Measurements from ENCODE around the gene ADRB2.
"Not testable (repeated sequence)": the region's sequence is repeated elsewhere in the genome, so short reads cannot be mapped to it uniquely, and the experiment has no call there.

Gene ADRB2

GRCh38 chr5:148855249-148856008 lies 29.0 kb downstream of the ADRB2 start:
- no peak for DNase-seq (ENCODE audit: low read depth in 3 of 3)

DNA sequence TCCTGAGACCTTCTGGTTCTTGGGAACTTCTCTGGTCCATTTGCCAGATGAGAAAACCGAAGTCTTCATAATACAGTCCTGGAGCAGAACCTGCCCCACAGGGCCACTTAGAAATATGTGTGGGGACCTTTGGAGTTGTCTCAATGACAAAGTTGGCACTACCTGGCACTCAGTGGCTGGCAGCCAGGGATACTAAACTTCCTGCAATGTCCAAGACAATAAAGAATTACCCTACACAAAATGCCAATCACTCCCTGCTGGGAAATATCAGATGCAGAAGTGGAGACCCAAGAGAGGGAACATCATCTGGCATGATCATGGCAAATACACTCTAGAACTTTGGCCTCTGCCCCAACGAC lies 29.6 kb downstream of the ADRB2 start:
- DNase-seq (ENCODE audit: low read depth in 3 of 3), result no peak

GRCh38 chr5:148856424-148856823 lies 30.0 kb downstream of the ADRB2 start:
- DNase-seq (ENCODE audit: low read depth in 3 of 3), result no peak

DNA sequence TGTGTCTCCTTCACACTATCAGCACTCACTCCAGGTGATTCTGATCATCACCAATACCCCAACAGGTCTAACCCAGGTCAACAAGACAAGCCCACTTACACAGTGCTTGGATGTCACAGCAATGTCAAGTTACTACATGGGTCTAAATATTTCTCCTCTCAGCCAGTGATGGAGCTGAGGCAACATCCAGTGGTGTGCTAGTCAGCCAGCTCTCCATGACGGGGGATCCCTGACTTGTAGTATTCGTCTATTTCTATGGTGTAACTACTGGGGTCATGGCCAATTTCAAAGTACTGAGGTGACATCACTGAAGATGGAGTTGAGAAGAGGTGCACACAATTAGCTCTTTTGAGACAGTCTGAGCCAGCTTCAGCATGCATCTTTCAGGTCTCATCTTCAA lies 31.1 kb downstream of the ADRB2 start:
- no peak for DNase-seq (ENCODE audit: low read depth in 3 of 3)

DNA sequence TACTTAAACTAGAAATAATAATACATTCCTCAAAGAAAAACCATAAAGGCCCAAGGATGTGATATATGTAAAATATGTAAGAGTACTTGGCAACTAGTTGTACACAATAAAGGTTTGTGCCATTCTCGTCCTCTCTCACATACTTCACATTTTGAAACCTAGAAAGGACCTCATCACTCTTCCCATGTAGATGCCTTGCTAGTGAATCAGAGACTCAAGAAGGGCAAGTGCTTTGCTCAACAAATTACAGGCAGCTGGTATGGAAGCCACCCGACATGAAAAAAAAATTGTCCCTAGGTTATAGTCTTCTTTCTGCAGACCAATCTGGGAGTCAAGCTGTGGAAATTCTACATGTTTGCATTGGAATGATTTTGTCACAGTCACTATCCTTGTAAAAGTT lies 31.7 kb downstream of the ADRB2 start:
- DNase-seq (ENCODE audit: low read depth in 3 of 3), result no peak

DNA sequence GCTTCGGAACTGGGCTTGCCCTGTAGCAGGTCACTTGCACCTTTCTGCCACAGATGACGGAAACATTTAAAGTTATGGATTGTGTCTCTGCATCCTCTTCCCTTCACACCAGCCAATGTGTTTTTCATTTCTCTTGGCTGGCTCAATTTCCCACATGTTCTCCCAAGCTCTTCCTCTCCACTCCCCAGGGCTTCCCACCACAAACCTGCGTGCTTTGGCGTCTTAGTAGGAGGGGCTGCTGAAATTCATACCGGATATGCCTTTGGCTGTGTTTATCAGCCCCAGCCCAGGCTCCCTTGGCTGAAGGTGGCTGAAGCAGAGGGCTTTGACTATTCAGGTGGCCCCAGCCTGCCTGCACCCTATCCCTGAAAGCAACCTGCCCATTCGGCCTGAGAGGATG lies 32.1 kb downstream of the ADRB2 start:
- DNase-seq (ENCODE audit: low read depth in 3 of 3), result no peak

DNA sequence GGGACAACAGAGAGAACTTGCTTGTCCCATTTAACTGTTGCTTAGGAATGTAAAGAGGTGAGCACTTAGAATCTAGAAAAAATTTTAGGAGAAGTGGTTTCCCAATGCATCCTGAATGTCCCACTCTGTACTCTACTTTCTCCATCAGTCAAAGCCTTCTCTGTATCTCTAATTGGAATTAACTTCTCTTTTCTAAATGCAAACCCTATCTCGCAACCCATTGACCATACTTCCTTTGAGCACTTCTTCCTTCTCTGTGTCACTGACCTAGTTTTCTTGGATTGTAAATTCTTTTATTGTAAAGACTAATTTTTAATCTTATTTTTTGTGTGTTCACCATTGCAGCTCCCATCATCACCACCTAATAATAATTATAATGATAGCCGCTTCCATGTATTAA lies 33.3 kb downstream of the ADRB2 start:
- DNase-seq (ENCODE audit: low read depth in 3 of 3), result no peak

DNA sequence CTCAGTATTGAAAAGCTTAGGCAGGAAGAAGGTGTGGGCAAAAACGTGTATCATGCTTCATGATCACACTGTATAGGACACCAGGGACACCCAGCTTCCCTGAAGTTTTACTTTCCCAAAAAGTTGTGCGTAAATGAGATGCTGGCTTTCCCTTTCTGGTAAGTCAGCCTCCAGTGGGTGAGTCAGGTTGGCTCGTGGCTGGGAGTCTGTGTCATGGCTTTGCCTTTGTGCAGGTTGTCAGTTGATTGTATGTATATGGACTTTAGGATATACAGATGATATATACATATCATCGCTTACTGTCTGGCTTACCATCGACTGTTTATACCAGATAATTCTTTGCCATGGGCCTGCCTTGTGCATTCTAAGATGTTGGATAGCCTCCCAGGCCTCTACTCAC lies 34.2 kb downstream of the ADRB2 start:
- DNase-seq (ENCODE audit: low read depth in 3 of 3), result no peak

GRCh38 chr5:148861088-148861487 lies 34.7 kb downstream of the ADRB2 start:
- DNase-seq (ENCODE audit: low read depth in 3 of 3), result no peak

- no peak for DNase-seq (ENCODE audit: low read depth in 3 of 3)
Observed at GRCh38 chr5:148861696-148862095, 35.3 kb downstream of the ADRB2 start.

- no peak for DNase-seq (ENCODE audit: low read depth in 3 of 3)
Observed at GRCh38 chr5:148864113-148864841, 37.9 kb downstream of the ADRB2 start.

DNA sequence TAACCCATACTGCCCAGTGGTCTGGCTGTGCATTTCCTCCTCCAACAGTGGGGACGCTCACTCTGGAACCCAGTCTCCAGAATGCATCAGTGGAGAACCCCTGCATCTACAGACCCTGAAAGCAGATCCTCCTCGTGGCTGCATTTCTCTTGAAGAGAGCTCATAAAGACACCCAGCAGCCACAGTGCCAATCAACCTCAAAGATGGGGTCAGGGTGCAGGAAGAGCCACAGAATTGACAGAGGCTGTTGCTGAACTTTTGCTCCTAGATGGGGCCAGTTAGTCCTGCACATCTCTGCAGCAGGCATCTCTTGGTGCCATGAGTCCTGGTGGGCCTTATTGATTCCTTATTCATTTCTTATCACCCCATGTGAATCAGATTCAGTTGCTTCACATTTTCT lies 39.6 kb downstream of the ADRB2 start:
- no peak for DNase-seq (ENCODE audit: low read depth in 3 of 3)

- no peak for DNase-seq (ENCODE audit: low read depth in 3 of 3)
Observed at GRCh38 chr5:148873120-148873519, 46.7 kb downstream of the ADRB2 start.

DNA sequence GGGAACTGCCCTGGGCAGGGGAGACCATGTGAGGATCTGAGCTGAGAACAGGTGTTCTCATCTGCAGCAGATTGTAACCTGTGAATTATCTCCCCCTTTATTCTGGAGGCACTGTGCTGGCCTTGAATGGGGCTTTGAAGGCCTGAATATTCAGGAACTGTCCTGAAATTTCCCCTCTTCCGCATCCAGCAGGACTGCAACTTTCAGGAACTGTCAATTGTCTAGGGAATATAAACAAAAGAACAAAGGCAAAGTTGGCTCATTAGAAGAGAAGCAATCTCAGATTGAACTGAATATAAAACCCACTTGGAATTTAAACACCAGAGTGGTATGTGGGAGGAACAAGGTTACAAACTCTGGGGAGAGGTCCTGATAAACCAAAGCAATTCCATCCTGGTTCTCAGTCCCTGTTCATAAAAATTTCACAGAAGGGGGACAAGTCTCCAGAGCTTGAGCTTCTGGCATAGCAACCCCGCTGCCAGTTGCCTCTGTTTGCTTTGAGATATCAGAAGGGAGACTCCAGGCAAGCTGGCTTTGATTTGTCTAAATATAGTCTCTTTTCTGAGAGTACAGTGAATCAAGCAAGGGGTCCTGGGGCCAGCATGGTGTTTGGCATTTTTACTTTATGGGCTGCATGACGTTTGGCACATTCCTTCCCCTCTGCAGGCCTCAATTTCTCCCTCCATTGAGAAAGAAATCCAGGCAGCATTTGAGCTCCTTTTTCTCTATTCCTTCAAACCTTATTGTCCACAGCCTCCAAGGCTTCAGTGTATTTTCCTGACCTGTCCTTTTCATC lies 47.5 kb downstream of the ADRB2 start:
- DNase-seq (ENCODE audit: low read depth in 3 of 3), result no peak

GRCh38 chr5:148875205-148875875 lies 48.9 kb downstream of the ADRB2 start:
- DNase-seq (ENCODE audit: low read depth in 3 of 3), result no peak

DNA sequence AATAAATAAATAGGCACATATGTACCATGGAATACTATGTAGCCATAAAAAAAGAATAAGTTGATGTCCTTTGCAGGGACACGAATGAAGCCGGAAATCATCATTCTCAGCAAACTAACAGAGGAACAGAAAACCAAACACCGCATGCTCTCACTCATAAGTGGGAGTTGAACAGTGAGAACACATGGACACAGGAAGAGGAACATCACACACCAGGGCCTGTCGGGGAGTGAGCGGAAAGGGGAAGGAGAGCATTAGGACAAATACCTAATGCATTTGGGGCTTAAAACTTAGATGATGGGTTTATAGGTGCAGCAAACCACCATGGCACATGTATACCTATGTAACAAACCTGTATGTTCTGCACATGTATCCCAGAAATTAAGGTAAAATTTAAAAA lies 51.0 kb downstream of the ADRB2 start:
- DNase-seq (ENCODE audit: low read depth in 3 of 3), result not testable (repeated sequence)

All from stimulated activated CD4-positive, alpha-beta T cell treated with anti-CD3 and anti-CD28 coated beads, TNF-alpha, amount 100 ng/mL, for 24 hours (primary cell).